ENCODE measurements around the gene ERCC1. TPM values are rescaled to one million over a fixed set of nuclear protein-coding genes. Genes with fewer than 3 reads are reported as not detected.

The ERCC1 gene
- total RNA-seq, 1 donor from 2014 or later = 48.5 TPM

- peak; percentile 73 for ATAC-seq
These were observed 18.9 kb downstream of the ERCC1 start, which contains the start of gene PPP1R13L for GRCh38 chr19:45404557-45405434. PPP1R13L (minus strand) TSS chr19:45405069; CDS start chr19:45398318, 6,751 bp downstream.

- ATAC-seq = peak; percentile 9
These were observed 19.7 kb downstream of the ERCC1 start for GRCh38 chr19:45403781-45404556.

GRCh38 chr19:45403272-45403671 lies 20.4 kb downstream of the ERCC1 start:
- no peak for ATAC-seq

- peak; percentile 48 for ATAC-seq
These were observed 21.2 kb downstream of the ERCC1 start for GRCh38 chr19:45402298-45403061.

- ATAC-seq = no peak
These were observed 21.9 kb downstream of the ERCC1 start for GRCh38 chr19:45401815-45402214.

GRCh38 chr19:45400192-45400591 lies 23.5 kb downstream of the ERCC1 start:
- ATAC-seq = peak; percentile 75

GRCh38 chr19:45395821-45396617 lies 27.7 kb downstream of the ERCC1 start:
- no peak for ATAC-seq

- ATAC-seq = peak; percentile 33
These were observed 31.6 kb downstream of the ERCC1 start for GRCh38 chr19:45391871-45392665.

- ATAC-seq = peak; percentile 40
These were observed 32.4 kb downstream of the ERCC1 start for GRCh38 chr19:45391346-45391745.

GRCh38 chr19:45385392-45386221 lies 38.1 kb downstream of the ERCC1 start:
- peak; percentile 41 for ATAC-seq

GRCh38 chr19:45382426-45382825 lies 41.3 kb downstream of the ERCC1 start:
- ATAC-seq = peak; percentile 20

GRCh38 chr19:45380107-45380506 lies 43.6 kb downstream of the ERCC1 start:
- ATAC-seq = no peak

GRCh38 chr19:45376045-45376724 lies 47.5 kb downstream of the ERCC1 start:
- ATAC-seq = peak; percentile 3

GRCh38 chr19:45370410-45371204 lies 53.1 kb downstream of the ERCC1 start, which contains the start of gene ERCC2:
ERCC2 (minus strand) TSS chr19:45370573; CDS start chr19:45370540, 33 bp downstream.
- ATAC-seq = peak; percentile 98

GRCh38 chr19:45368737-45369340 lies 54.9 kb downstream of the ERCC1 start:
- no peak for ATAC-seq

- ATAC-seq = no peak
These were observed 55.6 kb downstream of the ERCC1 start for GRCh38 chr19:45368127-45368526.

- no peak for ATAC-seq
These were observed 59.0 kb downstream of the ERCC1 start for GRCh38 chr19:45364696-45365095.
